ENCODE data around the gene USP34. TPM values are rescaled to one million over a fixed set of nuclear protein-coding genes. Genes with fewer than 3 reads are reported as not detected.

The USP34 gene
- total and polyA plus RNA-seq, 2 of the 8 experiments (the other 6 are each of a cell fraction or from before 2014, with no cell fraction given) = 56.7 to 91.7 TPM

- TF ChIP-seq, protein P1, sequence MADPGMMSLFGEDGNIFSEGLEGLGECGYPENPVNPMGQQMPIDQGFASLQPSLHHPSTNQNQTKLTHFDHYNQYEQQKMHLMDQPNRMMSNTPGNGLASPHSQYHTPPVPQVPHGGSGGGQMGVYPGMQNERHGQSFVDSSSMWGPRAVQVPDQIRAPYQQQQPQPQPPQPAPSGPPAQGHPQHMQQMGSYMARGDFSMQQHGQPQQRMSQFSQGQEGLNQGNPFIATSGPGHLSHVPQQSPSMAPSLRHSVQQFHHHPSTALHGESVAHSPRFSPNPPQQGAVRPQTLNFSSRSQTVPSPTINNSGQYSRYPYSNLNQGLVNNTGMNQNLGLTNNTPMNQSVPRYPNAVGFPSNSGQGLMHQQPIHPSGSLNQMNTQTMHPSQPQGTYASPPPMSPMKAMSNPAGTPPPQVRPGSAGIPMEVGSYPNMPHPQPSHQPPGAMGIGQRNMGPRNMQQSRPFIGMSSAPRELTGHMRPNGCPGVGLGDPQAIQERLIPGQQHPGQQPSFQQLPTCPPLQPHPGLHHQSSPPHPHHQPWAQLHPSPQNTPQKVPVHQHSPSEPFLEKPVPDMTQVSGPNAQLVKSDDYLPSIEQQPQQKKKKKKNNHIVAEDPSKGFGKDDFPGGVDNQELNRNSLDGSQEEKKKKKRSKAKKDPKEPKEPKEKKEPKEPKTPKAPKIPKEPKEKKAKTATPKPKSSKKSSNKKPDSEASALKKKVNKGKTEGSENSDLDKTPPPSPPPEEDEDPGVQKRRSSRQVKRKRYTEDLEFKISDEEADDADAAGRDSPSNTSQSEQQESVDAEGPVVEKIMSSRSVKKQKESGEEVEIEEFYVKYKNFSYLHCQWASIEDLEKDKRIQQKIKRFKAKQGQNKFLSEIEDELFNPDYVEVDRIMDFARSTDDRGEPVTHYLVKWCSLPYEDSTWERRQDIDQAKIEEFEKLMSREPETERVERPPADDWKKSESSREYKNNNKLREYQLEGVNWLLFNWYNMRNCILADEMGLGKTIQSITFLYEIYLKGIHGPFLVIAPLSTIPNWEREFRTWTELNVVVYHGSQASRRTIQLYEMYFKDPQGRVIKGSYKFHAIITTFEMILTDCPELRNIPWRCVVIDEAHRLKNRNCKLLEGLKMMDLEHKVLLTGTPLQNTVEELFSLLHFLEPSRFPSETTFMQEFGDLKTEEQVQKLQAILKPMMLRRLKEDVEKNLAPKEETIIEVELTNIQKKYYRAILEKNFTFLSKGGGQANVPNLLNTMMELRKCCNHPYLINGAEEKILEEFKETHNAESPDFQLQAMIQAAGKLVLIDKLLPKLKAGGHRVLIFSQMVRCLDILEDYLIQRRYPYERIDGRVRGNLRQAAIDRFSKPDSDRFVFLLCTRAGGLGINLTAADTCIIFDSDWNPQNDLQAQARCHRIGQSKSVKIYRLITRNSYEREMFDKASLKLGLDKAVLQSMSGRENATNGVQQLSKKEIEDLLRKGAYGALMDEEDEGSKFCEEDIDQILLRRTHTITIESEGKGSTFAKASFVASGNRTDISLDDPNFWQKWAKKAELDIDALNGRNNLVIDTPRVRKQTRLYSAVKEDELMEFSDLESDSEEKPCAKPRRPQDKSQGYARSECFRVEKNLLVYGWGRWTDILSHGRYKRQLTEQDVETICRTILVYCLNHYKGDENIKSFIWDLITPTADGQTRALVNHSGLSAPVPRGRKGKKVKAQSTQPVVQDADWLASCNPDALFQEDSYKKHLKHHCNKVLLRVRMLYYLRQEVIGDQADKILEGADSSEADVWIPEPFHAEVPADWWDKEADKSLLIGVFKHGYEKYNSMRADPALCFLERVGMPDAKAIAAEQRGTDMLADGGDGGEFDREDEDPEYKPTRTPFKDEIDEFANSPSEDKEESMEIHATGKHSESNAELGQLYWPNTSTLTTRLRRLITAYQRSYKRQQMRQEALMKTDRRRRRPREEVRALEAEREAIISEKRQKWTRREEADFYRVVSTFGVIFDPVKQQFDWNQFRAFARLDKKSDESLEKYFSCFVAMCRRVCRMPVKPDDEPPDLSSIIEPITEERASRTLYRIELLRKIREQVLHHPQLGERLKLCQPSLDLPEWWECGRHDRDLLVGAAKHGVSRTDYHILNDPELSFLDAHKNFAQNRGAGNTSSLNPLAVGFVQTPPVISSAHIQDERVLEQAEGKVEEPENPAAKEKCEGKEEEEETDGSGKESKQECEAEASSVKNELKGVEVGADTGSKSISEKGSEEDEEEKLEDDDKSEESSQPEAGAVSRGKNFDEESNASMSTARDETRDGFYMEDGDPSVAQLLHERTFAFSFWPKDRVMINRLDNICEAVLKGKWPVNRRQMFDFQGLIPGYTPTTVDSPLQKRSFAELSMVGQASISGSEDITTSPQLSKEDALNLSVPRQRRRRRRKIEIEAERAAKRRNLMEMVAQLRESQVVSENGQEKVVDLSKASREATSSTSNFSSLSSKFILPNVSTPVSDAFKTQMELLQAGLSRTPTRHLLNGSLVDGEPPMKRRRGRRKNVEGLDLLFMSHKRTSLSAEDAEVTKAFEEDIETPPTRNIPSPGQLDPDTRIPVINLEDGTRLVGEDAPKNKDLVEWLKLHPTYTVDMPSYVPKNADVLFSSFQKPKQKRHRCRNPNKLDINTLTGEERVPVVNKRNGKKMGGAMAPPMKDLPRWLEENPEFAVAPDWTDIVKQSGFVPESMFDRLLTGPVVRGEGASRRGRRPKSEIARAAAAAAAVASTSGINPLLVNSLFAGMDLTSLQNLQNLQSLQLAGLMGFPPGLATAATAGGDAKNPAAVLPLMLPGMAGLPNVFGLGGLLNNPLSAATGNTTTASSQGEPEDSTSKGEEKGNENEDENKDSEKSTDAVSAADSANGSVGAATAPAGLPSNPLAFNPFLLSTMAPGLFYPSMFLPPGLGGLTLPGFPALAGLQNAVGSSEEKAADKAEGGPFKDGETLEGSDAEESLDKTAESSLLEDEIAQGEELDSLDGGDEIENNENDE (IDR thresholded peaks at IDR 0.05; ENCODE audit: insufficient replicate concordance, low read length) = no peak
Observed at GRCh38 chr2:61282104-61282590, 188.7 kb downstream of the USP34 start (continued).

Data from H1 (cell line).